H1 (cell line): ENCODE measurements around the gene PTPRE. TPM values are rescaled to one million over a fixed set of nuclear protein-coding genes. Genes with fewer than 3 reads are reported as not detected.

Experiments used
- CTCF ChIA-PET: fragments of 300-600 bp; sonication (Branson Sonifier 250); formaldehyde crosslinking; loops from one replicate; lab custom pipeline; 2021; ENCODE audit not compliant: partially characterized antibody; lab: Charles Lee
- POLR2A ChIA-PET: fragments of 300-600 bp; sonication (Branson Sonifier 250); formaldehyde crosslinking; loops from one replicate; lab custom pipeline; 2021; ENCODE audit warnings: inconsistent platforms; ENCODE audit not compliant: partially characterized antibody; lab: Charles Lee
- DNase-seq, 2 experiments: peaks; one replicate each; pipeline versions ENCODE4 v3.0.0 to v3.0.0-alpha.2; 2010 to 2022; ENCODE audit warnings: low spot score in 2 of 2, low read depth in 1 of 2, mixed read lengths in 1 of 2
- FAIRE-seq: peaks from 2 replicates; lab custom pipeline; 2011; peaks lifted over from hg19 to GRCh38; lab: Jason Lieb, UNC
- H2AFZ ChIP-seq: 2 replicates; pipeline ENCODE4 v1.8.1; 2012; ENCODE audit warnings: low read length, inconsistent platforms
- H2AK5ac ChIP-seq: 2 replicates; pipeline ENCODE4 v1.6.1; 2013; ENCODE audit warnings: low read depth, low read length
- H2BK120ac ChIP-seq: replicated peaks from 2 replicates; pipeline ENCODE3; 2013; ENCODE audit warnings: low read depth, low read length, inconsistent platforms
- H2BK12ac ChIP-seq: 2 replicates; pipeline ENCODE4 v1.6.1; 2013; ENCODE audit warnings: low read depth, low read length
- H2BK15ac ChIP-seq: 2 replicates; pipeline ENCODE4 v1.6.1; 2013; ENCODE audit warnings: low read length
- H2BK20ac ChIP-seq: 2 replicates; pipeline ENCODE4 v1.6.1; 2013; ENCODE audit warnings: low read length
- H2BK5ac ChIP-seq: 2 replicates; pipeline ENCODE4 v1.6.1; 2013; ENCODE audit warnings: low read depth, low read length
- H3K14ac ChIP-seq: 2 replicates; pipeline ENCODE4 v1.6.1; 2013; ENCODE audit warnings: inconsistent platforms; ENCODE audit not compliant: insufficient read length
- H3K18ac ChIP-seq: 2 replicates; pipeline ENCODE4 v1.6.1; 2013; ENCODE audit warnings: low read length; ENCODE audit errors: extremely low read depth
- H3K23ac ChIP-seq: 2 replicates; pipeline ENCODE4 v1.6.1; 2013; ENCODE audit warnings: inconsistent platforms; ENCODE audit not compliant: insufficient read length
- H3K23me2 ChIP-seq: 2 replicates; pipeline ENCODE4 v1.6.1; 2013; ENCODE audit warnings: low read depth, low read length
- H3K27ac ChIP-seq: 2 replicates; pipeline ENCODE4 v1.6.1; 2011; ENCODE audit warnings: low read depth, low read length, inconsistent platforms
- H3K27me3 ChIP-seq, 4 experiments: replicated peaks in 1 of 4; 1 replicate in 1 of 4; 2 replicates in 3 of 4; pipeline versions ENCODE4 v1.6.1 to v1.8.1; 2011 to 2013; ENCODE audit warnings: low read length in 3 of 4, mild to moderate bottlenecking in 3 of 4, inconsistent platforms in 2 of 4, mixed read lengths in 2 of 4, moderate library complexity in 1 of 4; ENCODE audit not compliant: control insufficient read depth in 3 of 4, insufficient read depth in 3 of 4; ENCODE audit errors: extremely low read depth in 1 of 4
- H3K36me3 ChIP-seq, 4 experiments: 2 replicates each; pipeline versions ENCODE4 v1.6.1 to v1.8.1; 2011 to 2013; ENCODE audit warnings: mild to moderate bottlenecking in 4 of 4, low read length in 3 of 4, moderate library complexity in 2 of 4, control low read depth in 1 of 4, inconsistent platforms in 1 of 4; ENCODE audit not compliant: insufficient read depth in 4 of 4, control insufficient read depth in 2 of 4
- H3K4ac ChIP-seq: replicated peaks from 2 replicates; pipeline ENCODE3; 2013; ENCODE audit warnings: low read length, low read depth, mixed read lengths, inconsistent platforms; ENCODE audit not compliant: insufficient read length
- H3K4me1 ChIP-seq, 4 experiments: replicated peaks in 1 of 4; 1 replicate in 1 of 4; 2 replicates in 3 of 4; pipeline versions ENCODE4 v1.6.1 to v1.8.1; 2011 to 2013; ENCODE audit warnings: low read length in 3 of 4, inconsistent platforms in 2 of 4, mixed read lengths in 1 of 4; ENCODE audit not compliant: insufficient read depth in 4 of 4, control insufficient read depth in 3 of 4
- H3K4me2 ChIP-seq, 2 experiments: 2 replicates each; pipeline versions ENCODE4 v1.6.1 to v1.8.1; 2011 to 2013; ENCODE audit warnings: low read depth in 2 of 2, low read length in 2 of 2, control low read depth in 1 of 2, inconsistent platforms in 1 of 2, mild to moderate bottlenecking in 1 of 2; ENCODE audit not compliant: insufficient read depth in 1 of 2
- H3K4me3 ChIP-seq, 4 experiments: fragments of 200-600, 300-600 bp in 1 of 4; sonication (generic), shearing (Covaris generic), sonication (Bioruptor Twin) in 1 of 4; 2 replicates each; pipeline versions ENCODE4 v1.5.1 to v1.8.1; 2011 to 2016; ENCODE audit warnings: low read length in 4 of 4, low read depth in 3 of 4, control low read depth in 2 of 4, inconsistent platforms in 2 of 4, mild to moderate bottlenecking in 2 of 4, mixed read lengths in 1 of 4, moderate library complexity in 1 of 4; ENCODE audit not compliant: insufficient read depth in 2 of 4; ENCODE audit errors: extremely low read depth in 1 of 4
- H3K56ac ChIP-seq: replicated peaks from 2 replicates; pipeline ENCODE3; 2013; ENCODE audit warnings: low read depth, mild to moderate bottlenecking, mixed read lengths, low read length, inconsistent platforms; ENCODE audit not compliant: insufficient read length
- H3K79me1 ChIP-seq: 2 replicates; pipeline ENCODE4 v1.6.1; 2013; ENCODE audit warnings: low read depth, low read length, control low read depth
- H3K79me2 ChIP-seq, 2 experiments: 2 replicates each; pipeline versions ENCODE4 v1.6.1 to v1.8.1; 2012 to 2013; ENCODE audit warnings: low read length in 2 of 2, mild to moderate bottlenecking in 2 of 2, inconsistent platforms in 1 of 2; ENCODE audit not compliant: insufficient read depth in 2 of 2, control insufficient read depth in 1 of 2
- H3K9ac ChIP-seq, 4 experiments: replicated peaks in 1 of 4; 1 replicate in 1 of 4; 2 replicates in 3 of 4; pipeline versions ENCODE4 v1.6.1 to v1.8.1; 2011 to 2013; ENCODE audit warnings: low read depth in 3 of 4, low read length in 3 of 4, control low read depth in 2 of 4, mild to moderate bottlenecking in 2 of 4, moderate library complexity in 2 of 4, inconsistent platforms in 1 of 4; ENCODE audit errors: extremely low read depth in 1 of 4
- H3K9me3 ChIP-seq, 2 experiments: 2 replicates each; pipeline versions ENCODE4 v1.6.1 to v1.8.1; 2012 to 2013; ENCODE audit warnings: mild to moderate bottlenecking in 2 of 2, moderate library complexity in 2 of 2, control low read depth in 1 of 2, inconsistent platforms in 1 of 2, low read depth in 1 of 2, low read length in 1 of 2, mixed read lengths in 1 of 2; ENCODE audit not compliant: insufficient read depth in 2 of 2
- H4K20me1 ChIP-seq, 2 experiments: replicated peaks in 1 of 2; 2 replicates each; pipeline versions ENCODE3 to v1.8.1; 2011 to 2013; ENCODE audit warnings: inconsistent platforms in 2 of 2, low read length in 2 of 2, mild to moderate bottlenecking in 1 of 2; ENCODE audit not compliant: insufficient read depth in 2 of 2, control insufficient read depth in 1 of 2
- H4K5ac ChIP-seq: 2 replicates; pipeline ENCODE4 v1.6.1; 2013; ENCODE audit warnings: low read length, low read depth, mixed read lengths, inconsistent platforms; ENCODE audit not compliant: insufficient read length
- H4K8ac ChIP-seq: 2 replicates; pipeline ENCODE4 v1.8.0; 2013; ENCODE audit warnings: mild to moderate bottlenecking, moderate library complexity, low read length, inconsistent platforms; ENCODE audit not compliant: insufficient read depth; ENCODE audit errors: extremely low read depth
- H4K91ac ChIP-seq: replicated peaks from 2 replicates; pipeline ENCODE3; 2013; ENCODE audit warnings: low read length, mixed read lengths, inconsistent platforms; ENCODE audit not compliant: insufficient read length
- ATF2 ChIP-seq: IDR thresholded peaks from 2 replicates; pipeline ENCODE4 v1.6.1; 2012; ENCODE audit warnings: low read length, inconsistent platforms
- EP300 ChIP-seq, 2 experiments: IDR thresholded peaks; 1 replicate in 1 of 2; 2 replicates in 1 of 2; pipeline ENCODE4 v1.6.1; 2011 to 2012; ENCODE audit warnings: low read depth in 2 of 2, low read length in 2 of 2, mild to moderate bottlenecking in 2 of 2, borderline replicate concordance in 1 of 2, inconsistent platforms in 1 of 2, moderate library complexity in 1 of 2
- TAF1 ChIP-seq: IDR thresholded peaks from 2 replicates; pipeline ENCODE4 v1.6.1; 2011; ENCODE audit warnings: mild to moderate bottlenecking, low read depth, low read length
- WGBS, 2 experiments: shearing (Covaris generic) in 1 of 2; methylation state at CpG; one replicate each; pipeline versions ENCODE4 v1.1.6 to v1.1.7; 2013 to 2015; ENCODE audit warnings: low lambda C conversion rate in 2 of 2, mixed read lengths in 2 of 2, inconsistent platforms in 1 of 2, low coverage in 1 of 2, missing lambda C conversion rate in 1 of 2; ENCODE audit not compliant: insufficient replicate concordance in 2 of 2, insufficient coverage in 1 of 2, insufficient read length in 1 of 2; ENCODE audit errors: extremely low coverage in 1 of 2, missing lambda C conversion rate in 1 of 2; 5-methylcytosine and 5-hydroxymethylcytosine counted together
- polyA plus RNA-seq, 7 experiments: library from polyadenylated mRNA; depleted of rRNA in 3 of 7; stranded (reverse) in 5 of 7; unstranded in 2 of 7; fragments of >200 nt in 5 of 7; fragments of 200-250 nt in 2 of 7; gene quantifications; 1 replicate in 5 of 7; 2 replicates in 1 of 7; 4 replicates in 1 of 7; pipeline versions ENCODE4 v1.2.1 to v1.2.3, GENCODE V29; 2011 to 2013; ENCODE audit warnings: missing spikeins in 2 of 7, mixed read lengths in 2 of 7
- total RNA-seq: library from RNA; stranded (reverse); fragmentation: NEBNext Ultra II Directional; extraction: Animal tissue kit (Norgen Biotek cat#: 25700); gene quantifications from 2 replicates; pipeline ENCODE4 v1.2.1, GENCODE V29; 2021

The PTPRE gene
- total and polyA plus RNA-seq, 2 of the 8 experiments (the other 6 are each of a cell fraction or from before 2014, with no cell fraction given), result 0.33 to 0.54 TPM

- no peak overlapping the region for H2BK5ac ChIP-seq
- H3K79me2 ChIP-seq, result no peaks in the 10 kb centered on the region
- POLR2A ChIA-PET, result no interaction called here
- H4K8ac ChIP-seq, result no peak overlapping the region
- peaks cover 0 to 2% of the 10 kb centered on the region in 2 experiments for H4K20me1 ChIP-seq
- no peak overlapping the region for H3K4ac ChIP-seq
- H3K18ac ChIP-seq, result no peak overlapping the region
- H3K4me2 ChIP-seq, result no peak overlapping the region
- no peaks in the 10 kb centered on the region for H3K36me3 ChIP-seq
- H4K91ac ChIP-seq, result no peak overlapping the region
- H3K56ac ChIP-seq, result no peak overlapping the region
- no peak overlapping the region for H3K23ac ChIP-seq
- H3K14ac ChIP-seq, result no peak overlapping the region
- FAIRE-seq (no peak), DNase-seq (no peak)
- CTCF ChIA-PET, result interaction anchor here (0.6 to 3.0 kb wide), 7 partner anchors 9 to 158 kb away, joined by 3 to 11 read pairs (median 4); no protein-coding TSS in a partner anchor
- H2BK120ac ChIP-seq, result no peak overlapping the region
- no peak overlapping the region for H4K5ac ChIP-seq
- H3K27ac ChIP-seq, result no peak overlapping the region
- WGBS, 2 experiments, result 84% methylated on average over 8 of the region's 8 CpGs; no CpG with 5 or more reads in 1 of the 2 experiments
- no peak overlapping the region for H2AK5ac ChIP-seq
- H3K9ac ChIP-seq, result no peak overlapping the region
- peaks cover 0 to 2% (median 0%) of the 10 kb centered on the region in 4 experiments; a peak in 3 of 7 replicates for H3K4me1 ChIP-seq
- no peaks in the 10 kb centered on the region for H3K79me1 ChIP-seq
- H3K4me3 ChIP-seq, result no peak overlapping the region
- H3K27me3 ChIP-seq, result peaks cover 0 to 5% (median 2%) of the 10 kb centered on the region in 4 experiments; a peak in 3 of 7 replicates
- no peak overlapping the region for H2BK20ac ChIP-seq
- H2BK15ac ChIP-seq, result no peak overlapping the region
- no peaks in the 10 kb centered on the region for H3K23me2 ChIP-seq
- H3K9me3 ChIP-seq, result no peaks in the 10 kb centered on the region
- no peak overlapping the region for H2AFZ ChIP-seq
- no peak overlapping the region for H2BK12ac ChIP-seq
- TF ChIP-seq TAF1 (no peak), EP300 (IDR thresholded peaks at IDR 0.05; ENCODE audit: borderline replicate concordance in 1 of 2, low read depth in 2 of 2, low read length in 2 of 2) (no peak), ATF2 (no peak)
These were observed 6.5 kb downstream of the PTPRE start for GRCh38 chr10:127913368-127913759.
